HL-60 (cell line): ENCODE measurements around the gene BLOC1S1.

ENCODE experiments used
- DNase-seq, 2 experiments: peaks; one replicate each; pipeline ENCODE4 v3.0.0-alpha.2; 2010 to 2020; ENCODE audit warnings: low read depth in 1 of 2, low spot score in 1 of 2
- H3K27ac ChIP-seq: fragments of 250-450 bp; sonication (Bioruptor Pico); replicated peaks from 2 replicates; pipeline ENCODE4 v1.5.1; 2020; ENCODE audit warnings: mild to moderate bottlenecking, moderate library complexity
- H3K27me3 ChIP-seq: fragments of 250-450 bp; sonication (Bioruptor Pico); 2 replicates; pipeline ENCODE4 v1.5.1; 2021; ENCODE audit warnings: mild to moderate bottlenecking, moderate library complexity; ENCODE audit not compliant: insufficient read depth, poor library complexity, severe bottlenecking
- H3K4me3 ChIP-seq: replicated peaks from 2 replicates; pipeline ENCODE4 v1.5.1; 2011; ENCODE audit warnings: mild to moderate bottlenecking, control low read depth, low read length; ENCODE audit not compliant: insufficient read depth
- GABPA ChIP-seq: IDR thresholded peaks from 2 replicates; pipeline ENCODE4 v1.6.1; 2012; ENCODE audit warnings: low read depth
- POLR2AphosphoS5 ChIP-seq: IDR thresholded peaks from 2 replicates; pipeline ENCODE4 v1.6.1; 2012; ENCODE audit warnings: low read depth
- SPI1 ChIP-seq: IDR thresholded peaks from 2 replicates; pipeline ENCODE4 v1.6.1; 2012; ENCODE audit warnings: low read depth, mild to moderate bottlenecking, borderline replicate concordance
- TF ChIP-seq, protein P1 (sequence below): IDR thresholded peaks from one replicate; pipeline ENCODE4 v1.5.1; 2011; ENCODE audit warnings: low read length, control low read depth, inconsistent platforms; ENCODE audit not compliant: insufficient read depth
- TF ChIP-seq, protein P2 (sequence below): IDR thresholded peaks from 2 replicates; pipeline ENCODE4 v1.6.1; 2012; ENCODE audit warnings: low read depth; ENCODE audit not compliant: insufficient replicate concordance

The BLOC1S1 gene

DNA sequence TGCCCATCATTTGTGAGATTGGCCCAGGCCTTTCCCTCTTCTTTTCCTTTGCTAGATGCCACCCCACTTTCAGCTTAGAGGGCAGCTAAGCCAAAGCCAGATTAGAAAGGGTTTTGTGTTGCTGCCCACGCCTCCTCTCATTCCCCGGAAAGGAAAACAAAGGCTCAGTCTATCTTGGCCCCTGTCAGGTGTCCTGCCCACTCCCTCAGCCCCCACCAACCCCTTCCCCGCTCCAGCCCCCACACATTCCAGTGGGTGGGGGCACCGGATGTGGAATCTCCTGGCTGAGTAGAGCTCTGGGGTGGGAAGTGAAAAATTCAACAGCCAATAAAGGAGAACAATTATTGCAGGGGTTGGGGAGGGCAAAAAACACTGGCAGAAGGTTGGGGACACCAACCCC is 2.2 kb downstream of the BLOC1S1 start:
- no peak for DNase-seq
- Histone ChIP-seq H3K4me3 (no peak overlapping the region), H3K27ac (no peak overlapping the region), H3K27me3 (no peaks in the 10 kb centered on the region)
- TF ChIP-seq GABPA (no peak), SPI1 (no peak), POLR2AphosphoS5 (no peak)
- TF ChIP-seq, protein P1, sequence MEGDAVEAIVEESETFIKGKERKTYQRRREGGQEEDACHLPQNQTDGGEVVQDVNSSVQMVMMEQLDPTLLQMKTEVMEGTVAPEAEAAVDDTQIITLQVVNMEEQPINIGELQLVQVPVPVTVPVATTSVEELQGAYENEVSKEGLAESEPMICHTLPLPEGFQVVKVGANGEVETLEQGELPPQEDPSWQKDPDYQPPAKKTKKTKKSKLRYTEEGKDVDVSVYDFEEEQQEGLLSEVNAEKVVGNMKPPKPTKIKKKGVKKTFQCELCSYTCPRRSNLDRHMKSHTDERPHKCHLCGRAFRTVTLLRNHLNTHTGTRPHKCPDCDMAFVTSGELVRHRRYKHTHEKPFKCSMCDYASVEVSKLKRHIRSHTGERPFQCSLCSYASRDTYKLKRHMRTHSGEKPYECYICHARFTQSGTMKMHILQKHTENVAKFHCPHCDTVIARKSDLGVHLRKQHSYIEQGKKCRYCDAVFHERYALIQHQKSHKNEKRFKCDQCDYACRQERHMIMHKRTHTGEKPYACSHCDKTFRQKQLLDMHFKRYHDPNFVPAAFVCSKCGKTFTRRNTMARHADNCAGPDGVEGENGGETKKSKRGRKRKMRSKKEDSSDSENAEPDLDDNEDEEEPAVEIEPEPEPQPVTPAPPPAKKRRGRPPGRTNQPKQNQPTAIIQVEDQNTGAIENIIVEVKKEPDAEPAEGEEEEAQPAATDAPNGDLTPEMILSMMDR, result no peak
- TF ChIP-seq, protein P2, sequence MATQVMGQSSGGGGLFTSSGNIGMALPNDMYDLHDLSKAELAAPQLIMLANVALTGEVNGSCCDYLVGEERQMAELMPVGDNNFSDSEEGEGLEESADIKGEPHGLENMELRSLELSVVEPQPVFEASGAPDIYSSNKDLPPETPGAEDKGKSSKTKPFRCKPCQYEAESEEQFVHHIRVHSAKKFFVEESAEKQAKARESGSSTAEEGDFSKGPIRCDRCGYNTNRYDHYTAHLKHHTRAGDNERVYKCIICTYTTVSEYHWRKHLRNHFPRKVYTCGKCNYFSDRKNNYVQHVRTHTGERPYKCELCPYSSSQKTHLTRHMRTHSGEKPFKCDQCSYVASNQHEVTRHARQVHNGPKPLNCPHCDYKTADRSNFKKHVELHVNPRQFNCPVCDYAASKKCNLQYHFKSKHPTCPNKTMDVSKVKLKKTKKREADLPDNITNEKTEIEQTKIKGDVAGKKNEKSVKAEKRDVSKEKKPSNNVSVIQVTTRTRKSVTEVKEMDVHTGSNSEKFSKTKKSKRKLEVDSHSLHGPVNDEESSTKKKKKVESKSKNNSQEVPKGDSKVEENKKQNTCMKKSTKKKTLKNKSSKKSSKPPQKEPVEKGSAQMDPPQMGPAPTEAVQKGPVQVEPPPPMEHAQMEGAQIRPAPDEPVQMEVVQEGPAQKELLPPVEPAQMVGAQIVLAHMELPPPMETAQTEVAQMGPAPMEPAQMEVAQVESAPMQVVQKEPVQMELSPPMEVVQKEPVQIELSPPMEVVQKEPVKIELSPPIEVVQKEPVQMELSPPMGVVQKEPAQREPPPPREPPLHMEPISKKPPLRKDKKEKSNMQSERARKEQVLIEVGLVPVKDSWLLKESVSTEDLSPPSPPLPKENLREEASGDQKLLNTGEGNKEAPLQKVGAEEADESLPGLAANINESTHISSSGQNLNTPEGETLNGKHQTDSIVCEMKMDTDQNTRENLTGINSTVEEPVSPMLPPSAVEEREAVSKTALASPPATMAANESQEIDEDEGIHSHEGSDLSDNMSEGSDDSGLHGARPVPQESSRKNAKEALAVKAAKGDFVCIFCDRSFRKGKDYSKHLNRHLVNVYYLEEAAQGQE, result no peak

DNA sequence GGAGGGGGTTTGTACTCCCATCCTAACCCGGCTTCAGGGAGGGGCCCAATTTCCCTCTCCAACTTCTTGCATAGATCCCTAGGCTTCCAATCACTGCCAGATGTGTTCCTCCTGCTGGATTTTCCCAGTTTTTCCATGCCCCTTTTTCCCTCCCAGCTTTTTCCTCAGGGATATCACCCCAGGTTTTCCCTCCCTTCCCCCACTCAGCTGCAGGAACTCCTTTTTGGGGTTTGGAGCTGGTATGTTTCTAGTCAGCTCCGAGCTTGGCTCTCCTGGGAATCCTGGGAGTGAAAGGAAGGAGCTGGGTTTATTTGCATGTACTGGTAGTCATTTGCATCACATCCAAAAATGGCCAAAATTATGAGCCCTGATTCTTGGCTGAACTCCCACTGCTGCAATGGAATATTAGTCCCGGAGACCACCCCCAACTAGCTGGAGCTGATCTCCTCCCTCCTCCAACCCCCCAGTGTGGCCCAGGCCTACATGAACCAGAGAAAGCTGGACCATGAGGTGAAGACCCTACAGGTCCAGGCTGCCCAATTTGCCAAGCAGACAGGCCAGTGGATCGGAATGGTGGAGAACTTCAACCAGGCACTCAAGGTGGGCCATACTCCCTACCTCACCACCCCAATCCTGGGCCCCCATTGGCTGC is 2.9 kb downstream of the BLOC1S1 start:
- Histone ChIP-seq H3K4me3 (no peak overlapping the region), H3K27me3 (no peaks in the 10 kb centered on the region), H3K27ac (no peak overlapping the region)
- TF ChIP-seq SPI1, result no peak
- TF ChIP-seq POLR2AphosphoS5, result no peak
- TF ChIP-seq, protein P1, result no peak
- DNase-seq, result no peak

DNA sequence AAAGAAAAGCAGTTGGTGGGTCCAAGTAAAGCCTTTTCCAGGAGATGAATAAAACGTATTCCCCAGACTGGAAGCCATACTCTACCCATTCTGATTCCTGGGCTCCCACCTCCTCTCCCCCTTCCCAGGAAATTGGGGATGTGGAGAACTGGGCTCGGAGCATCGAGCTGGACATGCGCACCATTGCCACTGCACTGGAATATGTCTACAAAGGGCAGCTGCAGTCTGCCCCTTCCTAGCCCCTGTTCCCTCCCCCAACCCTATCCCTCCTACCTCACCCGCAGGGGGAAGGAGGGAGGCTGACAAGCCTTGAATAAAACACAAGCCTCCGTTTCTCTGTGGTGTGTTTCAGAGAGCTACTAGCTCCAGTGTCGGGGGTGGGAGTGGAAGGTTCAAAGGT is 3.5 kb downstream of the BLOC1S1 start:
- DNase-seq, result no peak
- Histone ChIP-seq H3K27ac (no peak overlapping the region), H3K4me3 (no peak overlapping the region), H3K27me3 (no peaks in the 10 kb centered on the region)
- no peak for TF ChIP-seq POLR2AphosphoS5
- TF ChIP-seq, protein P2, result no peak
- TF ChIP-seq GABPA, result no peak
- TF ChIP-seq, protein P1, result no peak
- TF ChIP-seq SPI1, result no peak

DNA sequence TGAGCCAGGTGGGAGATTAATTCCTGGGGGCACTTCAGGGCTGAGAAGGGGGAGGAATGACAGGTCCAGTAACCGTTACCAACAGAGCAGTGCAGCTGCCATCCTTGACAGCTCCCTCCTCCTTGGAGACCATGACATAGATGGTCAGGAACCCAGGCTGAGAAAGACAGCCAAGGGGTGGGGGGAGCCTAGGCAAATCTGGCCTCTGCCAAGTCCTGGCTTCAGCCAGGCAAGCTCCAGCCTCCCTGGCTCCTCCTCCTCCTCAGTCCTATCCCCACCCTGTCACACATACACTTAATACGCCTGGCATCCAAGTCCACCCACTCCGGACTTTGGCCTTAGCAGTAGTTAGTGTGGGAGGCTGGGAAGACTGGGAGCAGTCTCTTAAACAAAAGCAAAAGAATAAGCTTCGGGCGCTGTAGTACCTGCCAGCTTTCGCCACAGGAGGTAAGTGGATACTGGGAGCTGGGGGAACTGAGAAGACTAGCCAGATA is 4.3 kb downstream of the BLOC1S1 start, which contains the start of gene RDH5:
Gene RDH5, plus strand, starts transcription at position 323 of the 494 bp plus-strand sequence. CDS start 792 bp downstream, outside the sequence.
- no peak for DNase-seq
- no peak within 1 kb of the TSS for H3K4me3 ChIP-seq
- H3K27ac ChIP-seq, result no peak within 1 kb of the TSS
- H3K27me3 ChIP-seq, result no peaks in the 10 kb centered on the region
- TF ChIP-seq, protein P1, result no peak
- TF ChIP-seq GABPA (no peak), SPI1 (no peak), POLR2AphosphoS5 (no peak)
- TF ChIP-seq, protein P2, result no peak
